Measurements from ENCODE around the gene UBE2L6. TPM values are rescaled to one million over a fixed set of nuclear protein-coding genes. Genes with fewer than 3 reads are reported as not detected.

The UBE2L6 gene
- total and polyA plus RNA-seq, 2 donors (not counting 1 experiment from before 2014, with no cell fraction given), result 63.5 to 70.7 TPM

DNA sequence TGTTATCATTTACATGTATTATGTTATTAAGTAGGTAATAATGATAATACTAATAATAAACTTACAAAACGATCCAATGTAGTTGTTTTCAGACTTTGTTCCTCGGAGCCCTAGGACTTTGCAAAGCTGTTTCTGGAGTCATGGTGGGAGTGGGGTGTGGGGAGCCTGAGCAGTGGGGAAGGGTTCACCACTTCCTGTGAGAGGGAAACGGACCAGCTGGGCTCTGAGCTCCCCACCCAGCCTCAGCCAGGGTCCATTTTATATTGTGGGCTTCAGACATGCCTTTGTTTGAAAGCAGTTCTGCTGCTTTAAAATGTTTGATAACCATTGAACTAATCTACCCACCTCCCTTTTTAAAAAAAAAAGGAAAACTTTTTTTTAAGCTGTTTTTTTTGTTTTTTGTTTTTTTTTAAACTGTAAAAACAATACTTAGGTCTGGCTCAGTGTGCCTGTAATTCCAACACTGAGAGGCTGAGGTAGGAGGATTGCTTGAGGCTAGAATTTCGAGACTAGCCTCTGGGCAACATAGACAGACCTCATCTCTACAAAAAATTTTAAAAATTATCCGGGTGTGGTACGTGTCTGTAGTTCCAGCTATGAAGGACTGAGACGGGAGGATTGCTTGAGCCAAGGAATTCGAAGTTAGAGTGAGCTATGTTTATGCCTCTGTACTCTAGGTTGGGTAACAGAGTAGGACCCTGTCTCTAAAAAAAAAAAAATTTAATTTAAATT lies 37.0 kb upstream of the UBE2L6 start:
- CTCF ChIA-PET, result interaction anchor here (0.7 to 1.5 kb wide), 5 partner anchors 11 to 111 kb away, joined by 3 to 4 read pairs (median 4); no protein-coding TSS in a partner anchor
- Histone ChIP-seq H3K4me1 (ENCODE audit: control insufficient read depth in 2 of 2, insufficient read depth in 2 of 2, low read length in 2 of 2) (no peaks in the 10 kb centered on the region), H3K27ac (ENCODE audit: low read length in 2 of 2) (no peak overlapping the region), H3K9me3 (ENCODE audit: control extremely low read depth in 1 of 3, control insufficient read depth in 2 of 3, insufficient read depth in 1 of 3, low read length in 2 of 3) (no peaks in the 10 kb centered on the region), H3K27me3 (replicated peaks in 1 of 4; ENCODE audit: control extremely low read depth in 1 of 4, control insufficient read depth in 3 of 4, insufficient read depth in 4 of 4, low read length in 3 of 4) (peaks cover 0 to 2% (median 0%) of the 10 kb centered on the region in 4 experiments), H3K79me2 (ENCODE audit: control insufficient read depth, insufficient read depth, low read length) (no peaks in the 10 kb centered on the region), H3K9ac (ENCODE audit: low read length) (no peak overlapping the region), H3K4me3 (ENCODE audit: control extremely low read depth in 1 of 5, extremely low read depth in 1 of 5, insufficient read depth in 1 of 5, low read depth in 2 of 5, low read length in 4 of 5) (no peak overlapping the region), H3K36me3 (replicated peaks in 1 of 2; ENCODE audit: control extremely low read depth in 1 of 2, control insufficient read depth in 1 of 2, extremely low read depth in 1 of 2, insufficient read depth in 2 of 2, low read length in 1 of 2) (no peaks in the 10 kb centered on the region), H3K4me2 (replicated peaks; ENCODE audit: low read depth, low read length, poor library complexity, severe bottlenecking) (no peak overlapping the region), H4K20me1 (ENCODE audit: control insufficient read depth, insufficient read depth, low read length, poor library complexity, severe bottlenecking) (no peaks in the 10 kb centered on the region), H2AFZ (ENCODE audit: insufficient read depth, low read depth, low read length, poor library complexity, severe bottlenecking) (no peak overlapping the region)
- POLR2A ChIA-PET, result no interaction called here
- no peaks in the 10 kb centered on the region for H3K9me3 Mint-ChIP-seq (ENCODE audit: insufficient read depth)
- no CpG with 5 or more reads among the region's 8 CpGs for WGBS (ENCODE audit: insufficient coverage)
- H3K4me1 Mint-ChIP-seq, result no peaks in the 10 kb centered on the region
- H3K4me3 Mint-ChIP-seq, result no peak overlapping the region
- DNase-seq (no peak), ATAC-seq (ENCODE audit: low read depth) (no peak)
- peaks cover 23% of the 10 kb centered on the region for H3K27me3 Mint-ChIP-seq
- intact Hi-C loops (cut with micrococcal nuclease), result no loop called here
- H3K27ac Mint-ChIP-seq, result no peak overlapping the region
- no peak for TF ChIP-seq EZH2 (IDR thresholded peaks at IDR 0.05; ENCODE audit: borderline replicate concordance, insufficient read depth, low read depth, low read length, poor library complexity, severe bottlenecking)
- TF ChIP-seq, protein P1, sequence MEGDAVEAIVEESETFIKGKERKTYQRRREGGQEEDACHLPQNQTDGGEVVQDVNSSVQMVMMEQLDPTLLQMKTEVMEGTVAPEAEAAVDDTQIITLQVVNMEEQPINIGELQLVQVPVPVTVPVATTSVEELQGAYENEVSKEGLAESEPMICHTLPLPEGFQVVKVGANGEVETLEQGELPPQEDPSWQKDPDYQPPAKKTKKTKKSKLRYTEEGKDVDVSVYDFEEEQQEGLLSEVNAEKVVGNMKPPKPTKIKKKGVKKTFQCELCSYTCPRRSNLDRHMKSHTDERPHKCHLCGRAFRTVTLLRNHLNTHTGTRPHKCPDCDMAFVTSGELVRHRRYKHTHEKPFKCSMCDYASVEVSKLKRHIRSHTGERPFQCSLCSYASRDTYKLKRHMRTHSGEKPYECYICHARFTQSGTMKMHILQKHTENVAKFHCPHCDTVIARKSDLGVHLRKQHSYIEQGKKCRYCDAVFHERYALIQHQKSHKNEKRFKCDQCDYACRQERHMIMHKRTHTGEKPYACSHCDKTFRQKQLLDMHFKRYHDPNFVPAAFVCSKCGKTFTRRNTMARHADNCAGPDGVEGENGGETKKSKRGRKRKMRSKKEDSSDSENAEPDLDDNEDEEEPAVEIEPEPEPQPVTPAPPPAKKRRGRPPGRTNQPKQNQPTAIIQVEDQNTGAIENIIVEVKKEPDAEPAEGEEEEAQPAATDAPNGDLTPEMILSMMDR (IDR thresholded peaks at IDR 0.05), result no peak

DNA sequence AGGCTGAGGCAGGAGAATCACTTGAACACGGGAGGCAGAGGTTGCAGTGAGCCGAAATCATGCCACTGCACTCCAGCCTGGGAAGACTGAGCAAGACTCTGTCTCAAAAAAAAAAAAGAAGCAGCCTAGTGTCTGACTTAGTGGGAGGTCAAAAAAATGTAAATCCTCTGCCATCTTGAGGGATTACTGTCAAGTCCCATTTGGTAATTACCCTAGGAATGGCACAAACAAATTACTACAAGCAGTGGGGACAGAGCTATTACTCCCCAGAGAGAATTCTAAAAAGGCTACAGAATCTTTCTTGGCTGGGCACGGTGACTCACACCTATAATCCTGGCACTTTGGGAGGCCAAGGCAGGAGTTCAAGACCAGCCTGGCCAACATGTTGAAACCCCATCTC lies 33.8 kb upstream of the UBE2L6 start:
- Mint-ChIP-seq H3K4me1 (peaks cover 2% of the 10 kb centered on the region), H3K27ac (no peak overlapping the region), H3K9me3 (ENCODE audit: insufficient read depth) (no peaks in the 10 kb centered on the region), H3K4me3 (no peak overlapping the region), H3K27me3 (peaks cover 40% of the 10 kb centered on the region)
- no peak for TF ChIP-seq EZH2 (IDR thresholded peaks at IDR 0.05; ENCODE audit: borderline replicate concordance, insufficient read depth, low read depth, low read length, poor library complexity, severe bottlenecking)
- TF ChIP-seq, protein P1 (IDR thresholded peaks at IDR 0.05), result no peak
- Histone ChIP-seq H3K9ac (ENCODE audit: low read length) (no peak overlapping the region), H3K4me3 (ENCODE audit: control extremely low read depth in 1 of 5, extremely low read depth in 1 of 5, insufficient read depth in 1 of 5, low read depth in 2 of 5, low read length in 4 of 5) (no peak overlapping the region), H3K4me1 (ENCODE audit: control insufficient read depth in 2 of 2, insufficient read depth in 2 of 2, low read length in 2 of 2) (peaks cover 0 to 3% of the 10 kb centered on the region in 2 donors), H3K36me3 (replicated peaks in 1 of 2; ENCODE audit: control extremely low read depth in 1 of 2, control insufficient read depth in 1 of 2, extremely low read depth in 1 of 2, insufficient read depth in 2 of 2, low read length in 1 of 2) (no peaks in the 10 kb centered on the region), H3K27me3 (replicated peaks in 1 of 4; ENCODE audit: control extremely low read depth in 1 of 4, control insufficient read depth in 3 of 4, insufficient read depth in 4 of 4, low read length in 3 of 4) (peaks cover 0 to 13% (median 6%) of the 10 kb centered on the region in 4 experiments), H3K4me2 (replicated peaks; ENCODE audit: low read depth, low read length, poor library complexity, severe bottlenecking) (no peak overlapping the region), H4K20me1 (ENCODE audit: control insufficient read depth, insufficient read depth, low read length, poor library complexity, severe bottlenecking) (no peaks in the 10 kb centered on the region), H3K27ac (ENCODE audit: low read length in 2 of 2) (no peak overlapping the region), H3K79me2 (ENCODE audit: control insufficient read depth, insufficient read depth, low read length) (no peaks in the 10 kb centered on the region), H3K9me3 (ENCODE audit: control extremely low read depth in 1 of 3, control insufficient read depth in 2 of 3, insufficient read depth in 1 of 3, low read length in 2 of 3) (no peaks in the 10 kb centered on the region), H2AFZ (ENCODE audit: insufficient read depth, low read depth, low read length, poor library complexity, severe bottlenecking) (no peak overlapping the region)
- intact Hi-C loops (cut with micrococcal nuclease), result no loop called here
- WGBS (ENCODE audit: insufficient coverage), result 91% methylated on average over 3 of the region's 3 CpGs
- POLR2A ChIA-PET, result no interaction called here
- DNase-seq (no peak), ATAC-seq (ENCODE audit: low read depth) (no peak)
- CTCF ChIA-PET, result interaction anchor here (0.7 kb wide), 1 partner anchor 351 kb away, joined by 3 read pairs; no protein-coding TSS in a partner anchor

All from B cell (primary cell).